ENCODE results near the gene MKS1. TPM values are rescaled to one million over a fixed set of nuclear protein-coding genes. Genes with fewer than 3 reads are reported as not detected.

The MKS1 gene
- total RNA-seq, 2 donors from 2014 or later: 14.1 to 28.7 TPM

- no peaks in the 10 kb centered on the region for H3K27me3 ChIP-seq (replicated peaks; ENCODE audit: insufficient read depth)
- TF ChIP-seq CTCF (IDR thresholded peaks at IDR 0.05): no peak
- TF ChIP-seq POLR2A (IDR thresholded peaks at IDR 0.05): no peak
- no peak for TF ChIP-seq POLR2AphosphoS5 (IDR thresholded peaks at IDR 0.05)
- no peak for DNase-seq (ENCODE audit: low spot score)
Observed at GRCh38 chr17:58228679-58229078, 9.6 kb upstream of the MKS1 start.

GRCh38 chr17:58227733-58228132, 8.7 kb upstream of the MKS1 start:
- H3K4me1 ChIP-seq (replicated peaks): no peaks in the 10 kb centered on the region
- H3K36me3 ChIP-seq: no peaks in the 10 kb centered on the region
- H3K4me3 ChIP-seq: no peak overlapping the region
- no peaks in the 10 kb centered on the region for H3K27me3 ChIP-seq (replicated peaks; ENCODE audit: insufficient read depth)
- no peak overlapping the region for H3K27ac ChIP-seq
- no peak for TF ChIP-seq POLR2AphosphoS5 (IDR thresholded peaks at IDR 0.05)
- TF ChIP-seq POLR2A (IDR thresholded peaks at IDR 0.05): no peak
- 92% methylated on average over 3 of the region's 3 CpGs for WGBS
- no peak for DNase-seq (ENCODE audit: low spot score)
- intact Hi-C loops (cut with DNase I): no loop called here
- H3K9me3 ChIP-seq: no peaks in the 10 kb centered on the region

More at GRCh38 chr17:58228679-58229078, 9.6 kb upstream of the MKS1 start:
- Histone ChIP-seq H3K9me3 (no peaks in the 10 kb centered on the region), H3K27ac (no peak overlapping the region), H3K36me3 (no peaks in the 10 kb centered on the region), H3K4me1 (replicated peaks) (no peaks in the 10 kb centered on the region), H3K4me3 (no peak overlapping the region)
- intact Hi-C loops (cut with DNase I): no loop called here
- WGBS: 47% methylated on average over 3 of the region's 3 CpGs

GRCh38 chr17:58224315-58224714, 5.3 kb upstream of the MKS1 start:
- Histone ChIP-seq H3K4me3 (no peak overlapping the region), H3K4me1 (replicated peaks) (no peaks in the 10 kb centered on the region), H3K27me3 (replicated peaks; ENCODE audit: insufficient read depth) (no peaks in the 10 kb centered on the region), H3K9me3 (no peaks in the 10 kb centered on the region), H3K36me3 (no peaks in the 10 kb centered on the region), H3K27ac (no peak overlapping the region)
- no peak for DNase-seq (ENCODE audit: low spot score)
- TF ChIP-seq POLR2AphosphoS5 (IDR thresholded peaks at IDR 0.05) (no peak), CTCF (IDR thresholded peaks at IDR 0.05) (no peak), POLR2A (IDR thresholded peaks at IDR 0.05) (no peak)
- 43% methylated on average over 1 of the region's 1 CpG for WGBS
- intact Hi-C loops (cut with DNase I): no loop called here

DNA sequence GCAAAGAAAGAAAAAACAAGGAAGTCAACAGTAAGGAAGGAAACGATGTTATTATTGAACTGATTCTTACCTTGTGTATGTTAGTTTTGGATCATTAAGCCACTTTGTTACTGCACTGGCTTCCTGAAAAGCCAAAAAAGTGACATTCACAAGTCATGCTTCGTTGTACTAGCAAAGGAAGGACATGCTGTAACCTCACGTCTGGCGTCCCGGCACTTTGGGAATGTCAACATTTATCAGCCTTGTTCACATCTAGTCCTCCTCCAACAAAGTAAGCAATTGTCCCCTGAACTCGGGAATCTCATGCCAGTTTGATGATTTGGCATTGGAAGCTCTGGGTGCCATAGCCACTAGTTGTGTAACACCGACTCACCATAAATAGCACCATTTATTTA, 731 bp upstream of the MKS1 start:
- peak; percentile 40 for DNase-seq (ENCODE audit: low spot score)
- TF ChIP-seq POLR2AphosphoS5 (IDR thresholded peaks at IDR 0.05): peak; percentile 43
- no peak for TF ChIP-seq CTCF (IDR thresholded peaks at IDR 0.05)
- Histone ChIP-seq H3K4me3 (peak overlapping the region; percentile 48 to 55), H3K9me3 (no peaks in the 10 kb centered on the region), H3K27me3 (replicated peaks; ENCODE audit: insufficient read depth) (no peaks in the 10 kb centered on the region), H3K36me3 (no peaks in the 10 kb centered on the region), H3K4me1 (replicated peaks) (no peaks in the 10 kb centered on the region), H3K27ac (peak overlapping the region; percentile 64 to 72)
- intact Hi-C loops (cut with DNase I): no loop called here
- WGBS: 16% methylated on average over 7 of the region's 7 CpGs

- WGBS: 86% methylated on average over 3 of the region's 3 CpGs
Observed at GRCh38 chr17:58217766-58218165, 1.3 kb downstream of the MKS1 start.

More at GRCh38 chr17:58217766-58218165, 1.3 kb downstream of the MKS1 start:
- Histone ChIP-seq H3K9me3 (no peaks in the 10 kb centered on the region), H3K27me3 (replicated peaks; ENCODE audit: insufficient read depth) (no peaks in the 10 kb centered on the region), H3K4me3 (no peak overlapping the region), H3K36me3 (no peaks in the 10 kb centered on the region), H3K27ac (no peak overlapping the region), H3K4me1 (replicated peaks) (no peaks in the 10 kb centered on the region)
- intact Hi-C loops (cut with DNase I): no loop called here
- TF ChIP-seq CTCF (IDR thresholded peaks at IDR 0.05) (no peak), POLR2A (IDR thresholded peaks at IDR 0.05) (no peak), POLR2AphosphoS5 (IDR thresholded peaks at IDR 0.05) (no peak)
- DNase-seq (ENCODE audit: low spot score): no peak

All from prostate gland (tissue), 2 donors.